PC-9 (cell line): Measurements from ENCODE around the gene ZNF440. TPM values are rescaled to one million over a fixed set of nuclear protein-coding genes. Genes with fewer than 3 reads are reported as not detected.
"Not testable (repeated sequence)": the region's sequence is repeated elsewhere in the genome, so short reads cannot be mapped to it uniquely, and the experiment has no call there.

Experiments used
- BruUV-seq: library from RNA; stranded (reverse); fragments of 400-500 nt; replicated peaks from 2 replicates; lab custom pipeline; 2021; lab: Mats Ljungman, UMichigan
- CTCF ChIA-PET: fragments of 300-600 bp; sonication (Branson Sonifier 250); formaldehyde crosslinking; loops from one replicate; lab custom pipeline; 2022; ENCODE audit warnings: antibody characterized with exemption; lab: Charles Lee
- POLR2A ChIA-PET: fragments of 300-600 bp; sonication (Branson Sonifier 250); formaldehyde crosslinking; loops from one replicate; lab custom pipeline; 2022; ENCODE audit warnings: antibody characterized with exemption; ENCODE audit not compliant: unreplicated experiment; lab: Charles Lee
- DNase-seq, 2 experiments: peaks; one replicate each; pipeline versions ENCODE4 v3.0.0 to v3.0.0-alpha.2; 2015 to 2022; ENCODE audit warnings: mixed read lengths in 1 of 2
- H2AFZ ChIP-seq: fragments of 200-600 bp; sonication (generic); 2 replicates; pipeline ENCODE4 v1.8.1; 2017; ENCODE audit warnings: antibody characterized with exemption
- H3F3A ChIP-seq: fragments of 200-600 bp; sonication (generic); 2 replicates; pipeline ENCODE4 v1.8.1; 2017; ENCODE audit warnings: antibody characterized with exemption, mild to moderate bottlenecking, low read depth; ENCODE audit not compliant: insufficient read depth
- H3K27ac ChIP-seq: fragments of 200-600 bp; sonication (generic); 2 replicates; pipeline ENCODE4 v1.6.1; 2016; ENCODE audit warnings: mixed run types
- H3K27me3 ChIP-seq: fragments of 200-600 bp; sonication (generic); 2 replicates; pipeline ENCODE4 v1.6.1; 2016; ENCODE audit warnings: low read depth, mixed run types; ENCODE audit not compliant: insufficient read depth
- H3K36me3 ChIP-seq: fragments of 200-600 bp; sonication (generic); 2 replicates; pipeline ENCODE4 v1.6.1; 2016; ENCODE audit warnings: low read depth, mixed run types
- H3K4me1 ChIP-seq: fragments of 200-600 bp; sonication (generic); replicated peaks from 2 replicates; pipeline ENCODE4 v1.6.1; 2016; ENCODE audit warnings: mixed run types; ENCODE audit not compliant: insufficient read depth
- H3K4me2 ChIP-seq: fragments of 200-600 bp; sonication (generic); 2 replicates; pipeline ENCODE4 v1.6.1; 2017; ENCODE audit warnings: mixed run types
- H3K4me3 ChIP-seq: fragments of 200-600 bp; sonication (generic); 2 replicates; pipeline ENCODE4 v1.6.1; 2016; ENCODE audit warnings: mixed run types
- H3K79me2 ChIP-seq: fragments of 200-600 bp; sonication (generic); 2 replicates; pipeline ENCODE4 v1.6.1; 2017; ENCODE audit warnings: low read depth, mixed run types
- H3K9me2 ChIP-seq: fragments of 200-600 bp; sonication (generic); 2 replicates; pipeline ENCODE4 v1.8.1; 2017; ENCODE audit warnings: mild to moderate bottlenecking; ENCODE audit not compliant: insufficient read depth
- H3K9me3 ChIP-seq: fragments of 200-600 bp; sonication (generic); 2 replicates; pipeline ENCODE4 v1.8.1; 2016; ENCODE audit warnings: low read depth; ENCODE audit not compliant: insufficient read depth
- H4K20me1 ChIP-seq: fragments of 200-600 bp; sonication (generic); 2 replicates; pipeline ENCODE4 v1.8.1; 2017; ENCODE audit not compliant: insufficient read depth
- EZH2 ChIP-seq: fragments of 200-600 bp; sonication (generic); IDR thresholded peaks from 2 replicates; pipeline ENCODE4 v1.8.0; 2017; ENCODE audit warnings: antibody characterized with exemption, low read depth
- intact Hi-C: fragments of 100-400 bp; cut with micrococcal nuclease; formaldehyde crosslinking; loops from one replicate; pipeline ENCODE4 v1.10.0; 2022; ENCODE audit not compliant: unreplicated experiment
- total RNA-seq: library from RNA; stranded (reverse); gene quantifications from 2 replicates; pipeline ENCODE4 v1.2.3, GENCODE V29; 2021
- TF ChIP-seq, protein P1 (sequence below): fragments of 200-600 bp; sonication (generic); conservative IDR thresholded peaks from 2 replicates; pipeline ENCODE4 v1.6.1; 2017; ENCODE audit warnings: mixed run types, antibody characterized with exemption, mild to moderate bottlenecking, moderate library complexity

ZNF440 gene
- total RNA-seq, 1 experiment from 2014 or later: 12.5 TPM

DNA sequence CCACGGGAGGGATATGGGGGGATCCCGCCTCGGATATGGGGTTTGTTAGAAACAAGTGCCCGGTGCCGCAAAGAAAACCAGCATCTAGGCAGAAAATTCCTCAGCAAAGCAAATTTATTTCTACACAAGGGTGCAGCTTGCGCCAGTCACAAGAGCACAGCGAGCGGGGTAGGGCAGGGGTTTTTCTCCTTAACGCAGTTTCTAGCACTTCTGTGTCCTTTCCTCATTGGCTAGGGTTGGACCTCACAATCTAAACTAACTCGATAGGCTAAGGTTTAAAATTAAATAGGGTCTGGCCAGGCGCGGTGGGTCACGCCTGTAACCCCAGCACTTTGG is 595 bp downstream of the ZNF440 start:
- no peaks in the 10 kb centered on the region for H3K27me3 ChIP-seq
- H3K4me2 ChIP-seq: peak overlapping the region; percentile 94
- H3K9me2 ChIP-seq: no peaks in the 10 kb centered on the region
- H3K27ac ChIP-seq: peak overlapping the region; percentile 40
- H3K4me3 ChIP-seq: peak overlapping the region; percentile 78
- TF ChIP-seq, protein P1, sequence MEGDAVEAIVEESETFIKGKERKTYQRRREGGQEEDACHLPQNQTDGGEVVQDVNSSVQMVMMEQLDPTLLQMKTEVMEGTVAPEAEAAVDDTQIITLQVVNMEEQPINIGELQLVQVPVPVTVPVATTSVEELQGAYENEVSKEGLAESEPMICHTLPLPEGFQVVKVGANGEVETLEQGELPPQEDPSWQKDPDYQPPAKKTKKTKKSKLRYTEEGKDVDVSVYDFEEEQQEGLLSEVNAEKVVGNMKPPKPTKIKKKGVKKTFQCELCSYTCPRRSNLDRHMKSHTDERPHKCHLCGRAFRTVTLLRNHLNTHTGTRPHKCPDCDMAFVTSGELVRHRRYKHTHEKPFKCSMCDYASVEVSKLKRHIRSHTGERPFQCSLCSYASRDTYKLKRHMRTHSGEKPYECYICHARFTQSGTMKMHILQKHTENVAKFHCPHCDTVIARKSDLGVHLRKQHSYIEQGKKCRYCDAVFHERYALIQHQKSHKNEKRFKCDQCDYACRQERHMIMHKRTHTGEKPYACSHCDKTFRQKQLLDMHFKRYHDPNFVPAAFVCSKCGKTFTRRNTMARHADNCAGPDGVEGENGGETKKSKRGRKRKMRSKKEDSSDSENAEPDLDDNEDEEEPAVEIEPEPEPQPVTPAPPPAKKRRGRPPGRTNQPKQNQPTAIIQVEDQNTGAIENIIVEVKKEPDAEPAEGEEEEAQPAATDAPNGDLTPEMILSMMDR: no peak
- TF ChIP-seq EZH2: no peak
- peak in 1 of 2 experiments; percentile 6 for DNase-seq
- POLR2A ChIA-PET: no interaction called here
- H4K20me1 ChIP-seq: no peaks in the 10 kb centered on the region
- no peaks in the 10 kb centered on the region; the same call in 1 of the 2 replicates for H3K9me3 ChIP-seq
- peak overlapping the region; percentile 95 for H2AFZ ChIP-seq
- intact Hi-C loops: loop anchor here (1.0 kb wide), 1 partner anchor 327 kb away; no protein-coding TSS in a partner anchor
- peaks cover 5% of the 10 kb centered on the region; the same call in 1 of the 2 replicates for H3K4me1 ChIP-seq
- no TSS peak for BruUV-seq
- peaks cover 15% of the 10 kb centered on the region for H3K36me3 ChIP-seq
- CTCF ChIA-PET: interaction anchor here (1.0 kb wide), 1 partner anchor 17 kb away, joined by 5 read pairs; no protein-coding TSS in a partner anchor
- H3F3A ChIP-seq: 0 out of 2 replicates have a peak, but pooled peaks cover 6% of the 10 kb centered on the region
- H3K79me2 ChIP-seq: peaks cover 8% of the 10 kb centered on the region; the same call in 1 of the 2 replicates

DNA sequence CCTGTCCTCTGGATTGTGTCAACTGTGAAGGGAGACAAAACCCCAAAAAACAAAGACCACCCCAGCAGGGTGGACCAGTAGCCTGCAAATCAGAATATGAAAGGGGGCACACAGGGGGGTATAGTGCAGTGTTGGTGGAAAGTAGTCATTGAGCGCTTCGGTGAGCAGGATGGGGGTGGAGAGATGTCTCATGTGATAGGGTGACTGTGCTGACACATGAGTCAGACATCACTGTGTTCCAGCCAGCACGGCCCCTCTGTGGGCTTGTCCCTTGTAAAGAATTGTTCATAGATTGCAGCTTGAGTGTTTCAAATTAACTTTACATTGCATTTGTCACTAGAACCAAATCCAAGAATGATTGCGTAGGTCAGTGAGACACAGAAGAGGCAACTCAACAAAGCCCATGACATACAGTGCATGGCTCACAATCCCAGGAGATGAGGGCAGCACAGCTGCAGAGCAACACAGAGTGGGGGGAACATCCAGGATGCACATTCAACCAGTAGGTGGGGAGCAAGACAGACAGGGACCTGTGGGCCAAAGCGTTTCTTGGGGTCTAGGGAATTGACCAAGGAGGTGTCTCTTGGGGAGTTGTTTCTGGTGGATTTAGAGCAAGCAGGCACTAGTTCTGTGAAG is 7.5 kb downstream of the ZNF440 start:
- DNase-seq: no peak
- TF ChIP-seq, protein P1: no peak
- no peak for TF ChIP-seq EZH2
- Histone ChIP-seq H3K27ac (no peak overlapping the region), H3K9me2 (no peaks in the 10 kb centered on the region), H3K36me3 (peaks cover 19% of the 10 kb centered on the region), H3K4me3 (no peak overlapping the region), H3K27me3 (no peaks in the 10 kb centered on the region), H3K4me1 (no peaks in the 10 kb centered on the region), H3K9me3 (peaks cover 3% of the 10 kb centered on the region), H2AFZ (no peak overlapping the region), H3K4me2 (no peak overlapping the region), H4K20me1 (no peaks in the 10 kb centered on the region), H3F3A (no peaks in the 10 kb centered on the region), H3K79me2 (no peaks in the 10 kb centered on the region)
- intact Hi-C loops: no loop called here
- BruUV-seq: no TSS peak
- ChIA-PET CTCF (no interaction called here), POLR2A (no interaction called here)

DNA sequence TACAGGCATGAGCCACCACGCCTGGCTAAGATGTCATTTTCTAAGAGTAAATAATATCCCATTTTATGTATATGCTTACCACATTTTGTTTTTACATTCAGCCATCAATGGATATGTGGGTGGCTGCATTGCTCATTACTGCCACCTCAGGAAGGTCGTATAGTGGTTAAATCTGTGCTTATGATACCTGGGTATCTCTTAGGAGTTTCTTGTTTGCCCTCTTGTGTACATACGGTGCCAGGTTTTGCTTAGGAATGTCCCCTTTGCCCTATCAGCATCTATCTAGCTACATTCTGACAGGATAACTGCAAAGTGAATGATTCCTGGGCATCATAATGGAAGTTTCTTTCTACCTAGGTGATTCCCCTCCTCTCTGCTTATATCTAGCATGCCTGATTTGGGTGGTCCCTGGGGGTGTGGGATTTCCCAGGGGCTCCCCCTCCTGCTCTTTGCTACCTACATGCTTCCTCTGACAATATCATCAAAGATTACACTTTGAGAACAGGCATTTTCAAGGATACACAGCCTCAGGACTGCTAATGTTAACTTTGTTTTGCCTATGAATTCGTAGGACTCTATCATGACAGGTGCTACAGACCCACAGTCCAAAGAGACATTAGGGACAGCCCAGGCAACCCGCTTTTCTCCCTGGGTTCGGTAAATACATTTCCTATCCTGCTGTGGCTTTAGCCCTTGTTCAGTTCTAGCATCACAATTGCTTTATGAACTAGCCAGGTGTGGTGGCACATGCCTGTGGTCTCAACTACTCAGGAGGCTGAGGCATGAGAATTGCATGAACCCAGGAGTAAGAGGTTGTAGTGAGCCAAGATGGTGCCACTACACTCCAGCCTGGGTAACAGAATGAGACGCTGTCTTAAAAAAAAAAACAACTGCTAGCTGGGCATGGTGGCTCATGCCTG is 15.1 kb downstream of the ZNF440 start:
- H3K9me2 ChIP-seq, intact Hi-C loops, H3F3A ChIP-seq, H3K27me3 ChIP-seq, CTCF ChIA-PET, H4K20me1 ChIP-seq, POLR2A ChIA-PET, H3K4me1 ChIP-seq, H2AFZ ChIP-seq, H3K79me2 ChIP-seq, H3K4me3 ChIP-seq, BruUV-seq, H3K27ac ChIP-seq, H3K4me2 ChIP-seq, DNase-seq: not testable (repeated sequence)
- peaks cover 52% of the 10 kb centered on the region for H3K36me3 ChIP-seq
- H3K9me3 ChIP-seq: peaks cover 65% of the 10 kb centered on the region
